Renal pelvis (tissue), 4 donors: ENCODE results near the gene TRPV5. TPM values are rescaled to one million over a fixed set of nuclear protein-coding genes. Genes with fewer than 3 reads are reported as not detected.

Experiments used
- DNase-seq: peaks from one replicate; pipeline ENCODE4 v3.0.0-alpha.2; 2013
- polyA plus RNA-seq, 3 donors: library from polyadenylated mRNA; unstranded; fragments of 120-200 nt; gene quantifications; one replicate each; pipeline ENCODE4 v1.2.1, GENCODE V29; 2013; ENCODE audit not compliant: insufficient read length in 3 of 3

Gene TRPV5
- polyA plus RNA-seq, 3 donors: 0.56 to 1.7 (median 1.6) TPM

DNA sequence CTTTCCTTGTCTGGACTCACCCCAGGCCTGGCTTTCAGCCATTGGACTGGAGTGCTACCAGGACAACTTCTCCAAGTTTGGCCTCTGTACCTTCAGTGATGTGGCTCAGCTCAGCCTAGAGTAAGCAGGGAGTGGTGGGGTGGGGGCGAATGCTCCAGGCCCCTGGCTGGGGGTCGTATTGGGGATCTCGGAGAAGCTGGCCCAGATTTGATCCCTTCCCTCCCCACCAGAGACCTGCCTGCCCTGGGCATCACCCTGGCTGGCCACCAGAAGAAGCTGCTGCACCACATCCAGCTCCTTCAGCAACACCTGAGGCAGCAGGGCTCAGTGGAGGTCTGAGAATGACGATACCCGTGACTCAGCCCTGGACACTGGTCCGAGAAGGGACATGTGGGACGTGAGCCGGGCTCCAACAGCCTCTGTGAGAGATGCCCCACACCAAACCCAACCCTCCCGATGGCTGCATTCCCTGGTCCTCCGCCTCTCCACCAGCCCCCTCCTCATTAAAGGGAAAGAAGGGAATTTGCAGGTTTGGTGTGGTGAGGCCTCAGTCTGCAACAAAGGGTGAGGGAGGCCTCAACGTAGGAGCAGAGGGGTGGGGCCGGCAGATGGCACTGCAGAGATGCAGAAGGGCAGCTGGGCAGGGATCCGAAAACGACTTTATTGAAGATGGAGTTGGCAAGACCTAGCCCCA is 62.8 kb downstream of the TRPV5 start:
- DNase-seq: no peak

- DNase-seq: no peak
These were observed 63.4 kb downstream of the TRPV5 start for GRCh38 chr7:142870147-142870559.

GRCh38 chr7:142869434-142869833 is 64.1 kb downstream of the TRPV5 start:
- DNase-seq: no peak

- no peak for DNase-seq
These were observed 64.5 kb downstream of the TRPV5 start for GRCh38 chr7:142868986-142869415.

DNA sequence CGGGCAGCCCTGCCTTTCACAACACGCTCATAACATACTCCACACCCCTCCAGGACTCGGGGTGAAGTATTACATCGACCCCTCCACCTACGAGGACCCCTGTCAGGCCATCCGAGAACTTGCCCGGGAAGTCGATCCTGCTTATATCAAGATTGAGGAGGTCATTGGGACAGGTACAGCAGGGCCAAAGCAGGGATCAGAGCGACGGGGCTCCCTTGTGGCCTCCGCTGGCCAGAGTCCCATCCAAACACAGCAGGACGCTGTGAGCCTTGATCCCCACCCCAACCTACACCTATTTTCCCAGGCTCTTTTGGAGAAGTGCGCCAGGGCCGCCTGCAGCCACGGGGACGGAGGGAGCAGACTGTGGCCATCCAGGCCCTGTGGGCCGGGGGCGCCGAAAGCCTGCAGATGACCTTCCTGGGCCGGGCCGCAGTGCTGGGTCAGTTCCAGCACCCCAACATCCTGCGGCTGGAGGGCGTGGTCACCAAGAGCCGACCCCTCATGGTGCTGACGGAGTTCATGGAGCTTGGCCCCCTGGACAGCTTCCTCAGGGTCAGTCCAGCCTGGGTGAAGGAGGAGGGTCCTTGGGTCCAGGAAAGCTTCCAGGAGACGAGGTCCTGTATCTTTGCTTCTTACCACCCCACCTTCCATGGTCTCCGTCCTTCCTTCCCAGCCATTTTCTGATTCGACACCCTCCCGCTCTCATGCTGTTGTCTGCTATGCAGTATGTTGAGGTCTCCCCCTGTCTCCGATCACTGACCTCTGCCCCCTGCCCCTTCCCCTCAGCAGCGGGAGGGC is 65.2 kb downstream of the TRPV5 start:
- DNase-seq: no peak

GRCh38 chr7:142867398-142868187 is 66.0 kb downstream of the TRPV5 start:
- DNase-seq: no peak

DNA sequence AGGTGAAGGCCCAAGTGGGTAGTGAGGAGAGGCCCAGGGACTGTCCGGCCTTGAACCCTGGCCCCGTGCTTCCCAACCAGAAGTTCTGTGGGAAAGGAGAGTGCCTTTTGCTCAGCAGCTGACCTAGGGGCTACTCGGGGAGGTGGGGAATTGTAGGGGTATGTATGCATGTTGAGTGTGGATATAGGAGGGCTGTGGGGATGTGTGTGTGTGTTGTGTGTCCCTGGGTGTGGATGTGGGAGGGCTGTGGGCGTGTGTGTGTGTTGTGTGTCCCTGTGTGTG is 66.5 kb downstream of the TRPV5 start:
- DNase-seq: no peak

GRCh38 chr7:142866361-142867096 is 67.0 kb downstream of the TRPV5 start:
- DNase-seq: no peak

- DNase-seq: no peak
These were observed 67.8 kb downstream of the TRPV5 start for GRCh38 chr7:142865766-142866165.

GRCh38 chr7:142864980-142865747 is 68.4 kb downstream of the TRPV5 start:
- DNase-seq: no peak

- DNase-seq: no peak
These were observed 69.5 kb downstream of the TRPV5 start for GRCh38 chr7:142863891-142864685.

DNA sequence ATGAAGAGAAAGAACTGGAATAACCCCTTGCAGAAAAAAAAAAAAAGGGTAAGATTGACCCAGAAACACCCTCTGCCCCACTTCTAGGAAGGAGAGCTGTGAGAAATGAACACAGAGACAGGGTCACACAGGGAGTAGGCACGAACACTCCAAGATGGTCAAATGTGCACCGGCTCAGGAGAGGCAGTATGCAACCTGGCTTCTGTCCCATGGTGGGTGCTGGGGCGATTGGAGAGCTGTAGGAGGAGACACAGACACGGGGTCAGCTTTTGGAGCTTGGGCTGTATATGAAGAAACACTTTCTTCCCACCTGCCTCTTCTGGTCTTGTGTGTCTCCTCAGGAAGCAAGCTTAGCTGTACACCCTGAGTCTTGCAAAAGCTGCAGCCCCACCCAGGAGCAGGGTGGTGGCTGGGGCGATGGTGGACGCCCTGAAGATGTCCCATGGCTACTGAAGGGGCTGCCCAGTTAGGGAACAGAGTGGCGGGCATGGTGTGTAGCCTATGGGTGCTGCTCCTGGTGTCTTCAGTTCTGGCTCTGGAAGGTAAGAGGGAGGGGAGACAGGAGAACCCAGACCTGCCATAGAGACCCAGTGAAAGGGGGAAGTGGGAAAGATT is 70.7 kb downstream of the TRPV5 start:
- DNase-seq: no peak

- peak; percentile 10 for DNase-seq
These were observed 71.2 kb downstream of the TRPV5 start for GRCh38 chr7:142862351-142862750.

DNA sequence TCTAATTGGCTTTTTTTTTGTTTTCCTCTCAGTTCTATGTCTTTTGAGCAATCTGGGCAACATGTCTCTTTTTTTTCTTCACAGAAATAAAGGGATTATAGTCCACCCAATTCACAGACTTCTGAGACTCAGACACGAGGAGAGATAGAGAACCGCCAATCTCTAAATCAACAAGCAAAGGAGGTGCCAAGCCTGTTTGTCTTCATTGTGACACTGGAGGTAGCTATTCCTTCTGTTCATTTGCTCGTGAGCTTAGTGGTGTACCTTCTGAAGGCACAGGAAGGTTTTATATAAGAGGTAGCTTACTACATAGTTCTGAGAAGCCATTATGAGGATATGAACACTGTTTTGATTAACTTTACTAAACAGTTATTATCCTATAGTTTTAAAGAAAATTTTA is 72.6 kb downstream of the TRPV5 start:
- DNase-seq: no peak

- peak; percentile 16 for DNase-seq
These were observed 73.7 kb downstream of the TRPV5 start for GRCh38 chr7:142859829-142860228.

DNA sequence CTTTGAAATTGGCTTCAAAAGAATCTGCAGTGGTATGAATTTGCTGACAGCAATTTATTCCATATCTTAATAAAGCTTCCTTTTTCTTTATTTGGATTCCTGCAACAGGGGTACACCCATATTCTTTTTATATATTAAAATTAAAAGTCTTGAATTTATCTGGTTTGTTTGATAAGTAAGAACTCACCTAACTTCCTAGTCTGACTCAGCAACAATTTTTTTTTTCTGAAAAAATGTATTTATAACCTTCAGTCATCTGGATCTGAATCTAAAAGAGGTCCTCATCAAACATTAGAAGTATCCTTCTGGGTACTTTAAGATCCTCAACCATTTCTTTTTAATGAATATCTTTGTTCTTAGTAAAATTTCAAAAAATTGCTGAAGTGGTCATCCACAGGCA is 74.1 kb downstream of the TRPV5 start:
- no peak for DNase-seq
